Stimulated activated CD4-positive, alpha-beta T cell treated with anti-CD3 and anti-CD28 coated beads, Interleukin-1b, Interleukin-23, amount 100 ng/mL, for 48 hours (primary cell): ENCODE data around the gene SDS.

Source experiments
- DNase-seq: peaks from one replicate; pipeline ENCODE4 v3.0.0-alpha.2; 2020

SDS gene

GRCh38 chr12:113345318-113345717 lies 58.4 kb downstream of the SDS start:
- no peak for DNase-seq
